Colon (tissue), 2 donors: ENCODE results near the gene PLA2G4C.

Source experiments
- FAIRE-seq: peaks from 2 replicates; lab custom pipeline; 2012; peaks lifted over from hg19 to GRCh38; lab: Jason Lieb, UNC
- donor health status: control.
- donor health status: control.

PLA2G4C gene

GRCh38 chr19:48053856-48054255, 56.8 kb downstream of the PLA2G4C start:
- FAIRE-seq = no peak

GRCh38 chr19:48053076-48053475, 57.5 kb downstream of the PLA2G4C start:
- FAIRE-seq = no peak

- FAIRE-seq = no peak
These were observed 59.1 kb downstream of the PLA2G4C start for GRCh38 chr19:48051335-48052033.

GRCh38 chr19:48044561-48044960, 66.1 kb downstream of the PLA2G4C start:
- FAIRE-seq = no peak

GRCh38 chr19:48043675-48044258, 66.8 kb downstream of the PLA2G4C start, which contains the start of gene CABP5:
Gene CABP5, minus strand, starts transcription at chr19:48044079. Its CDS starts 157 bp downstream, at chr19:48043922.
- no peak for FAIRE-seq

- no peak for FAIRE-seq
These were observed 68.6 kb downstream of the PLA2G4C start for GRCh38 chr19:48041877-48042580.

GRCh38 chr19:48036765-48037164, 73.9 kb downstream of the PLA2G4C start:
- no peak for FAIRE-seq

- FAIRE-seq = no peak
These were observed 77.0 kb downstream of the PLA2G4C start for GRCh38 chr19:48033604-48034003.

- no peak for FAIRE-seq
These were observed 80.5 kb downstream of the PLA2G4C start for GRCh38 chr19:48030073-48030472.

- FAIRE-seq = no peak
These were observed 81.2 kb downstream of the PLA2G4C start for GRCh38 chr19:48029431-48029830.

- no peak for FAIRE-seq
These were observed 85.1 kb downstream of the PLA2G4C start for GRCh38 chr19:48025480-48025879.

- FAIRE-seq = no peak
These were observed 87.1 kb downstream of the PLA2G4C start for GRCh38 chr19:48023518-48023917.

GRCh38 chr19:48023011-48023410, 87.6 kb downstream of the PLA2G4C start:
- FAIRE-seq = no peak

- no peak for FAIRE-seq
These were observed 89.9 kb downstream of the PLA2G4C start for GRCh38 chr19:48020686-48021085.

GRCh38 chr19:48010932-48011758, 99.5 kb downstream of the PLA2G4C start:
- FAIRE-seq = no peak

GRCh38 chr19:48006762-48007161, 103.9 kb downstream of the PLA2G4C start:
- no peak for FAIRE-seq

- FAIRE-seq = no peak
These were observed 106.4 kb downstream of the PLA2G4C start for GRCh38 chr19:48004236-48004635.

GRCh38 chr19:48000846-48001245, 109.8 kb downstream of the PLA2G4C start:
- FAIRE-seq = no peak

- no peak for FAIRE-seq
These were observed 111.8 kb downstream of the PLA2G4C start for GRCh38 chr19:47998800-47999199.
